ENCODE measurements around the gene HAUS7. TPM values are rescaled to one million over a fixed set of nuclear protein-coding genes. Genes with fewer than 3 reads are reported as not detected.

Gene HAUS7
- total RNA-seq, 2 donors from 2014 or later: 23.5 to 30.1 TPM

GRCh38 chrX:153485396-153486080 is 15.2 kb upstream of the HAUS7 start:
- intact Hi-C loops (cut with DNase I): no loop called here
- no peak for DNase-seq (ENCODE audit: low spot score)

GRCh38 chrX:153482376-153483015 is 12.1 kb upstream of the HAUS7 start:
- intact Hi-C loops (cut with DNase I): no loop called here

GRCh38 chrX:153481043-153481442 is 10.7 kb upstream of the HAUS7 start:
- DNase-seq (ENCODE audit: low spot score): no peak
- intact Hi-C loops (cut with DNase I): no loop called here

More at GRCh38 chrX:153482376-153483015, 12.1 kb upstream of the HAUS7 start:
- no peak for DNase-seq (ENCODE audit: low spot score)

GRCh38 chrX:153478746-153479145 is 8.4 kb upstream of the HAUS7 start:
- intact Hi-C loops (cut with DNase I): no loop called here

GRCh38 chrX:153477901-153478300 is 7.5 kb upstream of the HAUS7 start:
- no peak for DNase-seq (ENCODE audit: low spot score)
- intact Hi-C loops (cut with DNase I): no loop called here

More at GRCh38 chrX:153478746-153479145, 8.4 kb upstream of the HAUS7 start:
- DNase-seq (ENCODE audit: low spot score): no peak

GRCh38 chrX:153477364-153477857 is 7.0 kb upstream of the HAUS7 start:
- intact Hi-C loops (cut with DNase I): no loop called here
- no peak for DNase-seq (ENCODE audit: low spot score)

GRCh38 chrX:153476666-153477363 is 6.4 kb upstream of the HAUS7 start:
- intact Hi-C loops (cut with DNase I): no loop called here

GRCh38 chrX:153475751-153476281 is 5.4 kb upstream of the HAUS7 start:
- no peak for DNase-seq (ENCODE audit: low spot score)
- intact Hi-C loops (cut with DNase I): no loop called here

More at GRCh38 chrX:153476666-153477363, 6.4 kb upstream of the HAUS7 start:
- DNase-seq (ENCODE audit: low spot score): peak; percentile 91

- DNase-seq (ENCODE audit: low spot score): no peak
- intact Hi-C loops (cut with DNase I): no loop called here
Measured at GRCh38 chrX:153475271-153475670, 4.9 kb upstream of the HAUS7 start.

GRCh38 chrX:153474718-153475117 is 4.3 kb upstream of the HAUS7 start:
- DNase-seq (ENCODE audit: low spot score): peak; percentile 94
- intact Hi-C loops (cut with DNase I): loop anchor here in 1 of 2 donors (5.0 kb wide), 1 partner anchor 33 kb away; no protein-coding TSS in a partner anchor

- no peak for DNase-seq (ENCODE audit: low spot score)
- intact Hi-C loops (cut with DNase I): loop anchor here in 1 of 2 donors (5.0 kb wide), 1 partner anchor 33 kb away; no protein-coding TSS in a partner anchor
Measured at GRCh38 chrX:153474266-153474665, 3.9 kb upstream of the HAUS7 start.

- DNase-seq (ENCODE audit: low spot score): no peak
- intact Hi-C loops (cut with DNase I): loop anchor here in 1 of 2 donors (5.0 kb wide), 1 partner anchor 34 kb away; no protein-coding TSS in a partner anchor
Measured at GRCh38 chrX:153473126-153473525, 2.8 kb upstream of the HAUS7 start.

- no peak for DNase-seq (ENCODE audit: low spot score)
- intact Hi-C loops (cut with DNase I): loop anchor here in 1 of 2 donors (5.0 kb wide), 1 partner anchor 36 kb away; no protein-coding TSS in a partner anchor
Measured at GRCh38 chrX:153471663-153472280, 1.4 kb upstream of the HAUS7 start.

- intact Hi-C loops (cut with DNase I): loop anchor here in 1 of 2 donors (5.0 kb wide), 1 partner anchor 37 kb away; no protein-coding TSS in a partner anchor
- DNase-seq (ENCODE audit: low spot score): no peak
Measured at GRCh38 chrX:153469811-153470410, 465 bp downstream of the HAUS7 start.

- intact Hi-C loops (cut with DNase I): no loop called here
Measured at GRCh38 chrX:153468008-153468580, 2.3 kb downstream of the HAUS7 start.

GRCh38 chrX:153465691-153466380 is 4.5 kb downstream of the HAUS7 start:
- intact Hi-C loops (cut with DNase I): no loop called here
- no peak for DNase-seq (ENCODE audit: low spot score)

More at GRCh38 chrX:153468008-153468580, 2.3 kb downstream of the HAUS7 start:
- no peak for DNase-seq (ENCODE audit: low spot score)

- intact Hi-C loops (cut with DNase I): no loop called here
- no peak for DNase-seq (ENCODE audit: low spot score)
Measured at GRCh38 chrX:153464116-153464515, 6.3 kb downstream of the HAUS7 start.

GRCh38 chrX:153463556-153463955 is 6.8 kb downstream of the HAUS7 start:
- intact Hi-C loops (cut with DNase I): no loop called here
- DNase-seq (ENCODE audit: low spot score): no peak
